ENCODE results near the gene TFEB. TPM values are rescaled to one million over a fixed set of nuclear protein-coding genes. Genes with fewer than 3 reads are reported as not detected.

TFEB gene
- total and polyA plus RNA-seq, 2 donors (not counting 3 experiments of a cell fraction or from before 2014, with no cell fraction given), result 4.9 to 6.6 TPM

DNA sequence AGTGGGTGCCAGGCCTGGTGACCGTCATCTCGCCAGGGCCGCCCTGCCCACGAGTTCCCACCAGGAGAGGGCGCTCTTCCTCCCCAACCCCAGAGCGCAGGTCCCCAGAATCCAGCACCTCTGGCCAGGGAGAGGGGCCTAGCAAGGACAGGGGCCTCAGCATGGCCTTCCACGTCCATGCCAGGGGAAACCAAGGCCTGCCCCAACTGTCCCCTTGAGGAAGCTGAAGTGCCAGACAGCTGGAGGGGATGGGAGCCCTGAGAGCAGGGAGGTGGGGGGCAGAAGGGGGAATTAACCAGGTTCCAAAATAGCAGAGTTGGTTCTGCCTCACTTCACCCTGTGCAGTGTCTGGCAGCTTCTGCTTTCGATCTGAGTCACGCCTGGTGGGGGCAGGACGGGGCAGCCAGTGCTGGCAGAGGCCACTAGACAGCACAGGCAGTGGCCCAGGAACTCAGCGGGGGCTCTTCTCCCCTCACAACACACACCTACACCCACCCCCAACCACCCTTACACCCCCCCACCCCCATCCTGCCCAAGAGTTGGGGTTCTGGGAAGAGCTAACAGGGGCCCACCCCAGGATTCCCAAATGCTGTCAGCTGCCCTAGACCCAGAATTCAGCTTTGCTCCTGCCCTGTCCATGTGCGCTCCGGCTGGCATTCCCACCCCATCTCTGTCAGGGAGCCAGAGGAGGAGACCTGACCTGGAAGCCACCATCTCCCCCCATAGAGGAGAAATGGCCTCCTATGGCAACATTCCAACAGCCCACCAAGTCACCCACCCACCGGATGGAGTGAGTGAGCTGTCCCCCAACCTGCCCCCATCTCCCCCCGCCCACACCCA lies 29.2 kb downstream of the TFEB start:
- Histone ChIP-seq H3K27me3 (ENCODE audit: control insufficient read depth in 2 of 2, insufficient read depth in 2 of 2, low read length in 2 of 2) (no peaks in the 10 kb centered on the region), H3K9ac (replicated peaks; ENCODE audit: extremely low read depth, insufficient read depth, low read length) (no peak overlapping the region), H3K36me3 (ENCODE audit: control insufficient read depth in 2 of 2, extremely low read depth in 1 of 2, insufficient read depth in 2 of 2, low read length in 2 of 2) (no peaks in the 10 kb centered on the region), H3K4me1 (ENCODE audit: control insufficient read depth, extremely low read depth, insufficient read depth, low read length) (no peaks in the 10 kb centered on the region), H2AFZ (ENCODE audit: low read depth, low read length) (no peak overlapping the region), H3K4me2 (ENCODE audit: insufficient read depth, low read length) (no peak overlapping the region), H3K9me3 (replicated peaks; ENCODE audit: control insufficient read depth, insufficient read depth, low read length) (no peaks in the 10 kb centered on the region), H3K79me2 (ENCODE audit: control insufficient read depth, insufficient read depth, low read length) (no peaks in the 10 kb centered on the region), H4K20me1 (replicated peaks; ENCODE audit: control insufficient read depth, extremely low read depth, insufficient read depth, low read length) (no peaks in the 10 kb centered on the region), H3K27ac (ENCODE audit: insufficient read depth, low read depth, low read length) (no peak overlapping the region), H3K9me1 (replicated peaks; ENCODE audit: control insufficient read depth, extremely low read depth, insufficient read depth, low read length) (no peaks in the 10 kb centered on the region), H3K4me3 (replicated peaks in 1 of 3; ENCODE audit: insufficient read depth in 1 of 3, low read depth in 1 of 3, low read length in 3 of 3) (no peak overlapping the region)
- CTCF ChIA-PET, result interaction anchor here (0.7 to 2.6 kb wide), 10 partner anchors 13 to 70 kb away, joined by 3 to 13 read pairs (median 5); no protein-coding TSS in a partner anchor
- DNase-seq (ENCODE audit: low read depth, low spot score), result peak; percentile 14
- intact Hi-C loops (cut with micrococcal nuclease) (loop anchor here (1.0 to 2.0 kb wide), 2 partner anchors 29 to 70 kb away; partner anchors contain the start of gene TFEB), dilution Hi-C loops (cut with MboI; ENCODE audit: extremely low pct_ligation_motif_present, low sequenced_read_pairs) (no loop called here)
- POLR2A ChIA-PET, result no interaction called here
- no peak for FAIRE-seq
- TF ChIP-seq, protein P1, sequence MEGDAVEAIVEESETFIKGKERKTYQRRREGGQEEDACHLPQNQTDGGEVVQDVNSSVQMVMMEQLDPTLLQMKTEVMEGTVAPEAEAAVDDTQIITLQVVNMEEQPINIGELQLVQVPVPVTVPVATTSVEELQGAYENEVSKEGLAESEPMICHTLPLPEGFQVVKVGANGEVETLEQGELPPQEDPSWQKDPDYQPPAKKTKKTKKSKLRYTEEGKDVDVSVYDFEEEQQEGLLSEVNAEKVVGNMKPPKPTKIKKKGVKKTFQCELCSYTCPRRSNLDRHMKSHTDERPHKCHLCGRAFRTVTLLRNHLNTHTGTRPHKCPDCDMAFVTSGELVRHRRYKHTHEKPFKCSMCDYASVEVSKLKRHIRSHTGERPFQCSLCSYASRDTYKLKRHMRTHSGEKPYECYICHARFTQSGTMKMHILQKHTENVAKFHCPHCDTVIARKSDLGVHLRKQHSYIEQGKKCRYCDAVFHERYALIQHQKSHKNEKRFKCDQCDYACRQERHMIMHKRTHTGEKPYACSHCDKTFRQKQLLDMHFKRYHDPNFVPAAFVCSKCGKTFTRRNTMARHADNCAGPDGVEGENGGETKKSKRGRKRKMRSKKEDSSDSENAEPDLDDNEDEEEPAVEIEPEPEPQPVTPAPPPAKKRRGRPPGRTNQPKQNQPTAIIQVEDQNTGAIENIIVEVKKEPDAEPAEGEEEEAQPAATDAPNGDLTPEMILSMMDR (IDR thresholded peaks at IDR 0.05; ENCODE audit: extremely low read depth in 1 of 2, insufficient read depth in 1 of 2, low read depth in 1 of 2, low read length in 2 of 2), result peak; percentile 47 to 57
- TF ChIP-seq MYC (IDR thresholded peaks at IDR 0.05; ENCODE audit: low read depth, low read length), result no peak
- TF ChIP-seq, protein P2, sequence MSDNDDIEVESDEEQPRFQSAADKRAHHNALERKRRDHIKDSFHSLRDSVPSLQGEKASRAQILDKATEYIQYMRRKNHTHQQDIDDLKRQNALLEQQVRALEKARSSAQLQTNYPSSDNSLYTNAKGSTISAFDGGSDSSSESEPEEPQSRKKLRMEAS (IDR thresholded peaks at IDR 0.05; ENCODE audit: insufficient read depth, insufficient read length), result no peak
- BruUV-seq (replicated peaks), result no TSS peak

Measured in endothelial cell of umbilical vein (primary cell).